Astrocyte of the cerebellum (primary cell): ENCODE results near the gene OR6S1.

Source experiments
- DNase-seq: peaks from one replicate; pipeline ENCODE4 v3.0.0-alpha.2; 2011; ENCODE audit warnings: low read depth
- H3K4me3 ChIP-seq: 2 replicates; pipeline ENCODE4 v1.5.1; 2011; ENCODE audit warnings: mild to moderate bottlenecking, low read depth, low read length, moderate library complexity
- in situ Hi-C: cut with HindIII; loops from 2 replicates; pipeline ENCODE4 v1.10.0; 2017; ENCODE audit warnings: low sequenced_read_pairs
- TF ChIP-seq, protein P1 (sequence below): IDR thresholded peaks from 2 replicates; pipeline ENCODE4 v1.5.1; 2012; ENCODE audit warnings: low read length, low read depth, moderate library complexity, mild to moderate bottlenecking; ENCODE audit errors: missing control alignments

Gene OR6S1

DNA sequence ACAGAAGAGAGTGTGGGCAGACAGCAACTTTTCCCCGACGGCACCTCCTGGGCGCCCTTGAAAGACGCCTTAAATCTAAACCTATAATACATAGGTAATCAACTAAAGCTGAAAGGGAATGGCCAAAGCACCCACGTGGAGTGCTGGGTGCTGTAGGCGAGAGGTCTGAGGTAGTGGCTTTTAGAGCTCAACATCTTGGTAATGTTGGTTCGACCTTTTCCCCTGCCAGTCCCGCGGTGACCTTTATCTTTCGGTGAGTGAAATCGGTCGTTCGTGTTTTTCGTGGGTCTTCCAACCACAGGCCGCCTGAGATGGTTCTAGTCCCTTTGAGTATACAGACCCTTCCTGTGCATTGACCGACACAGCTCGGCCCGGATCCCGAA lies 9.1 kb downstream of the OR6S1 start:
- peak overlapping the region; percentile 40 for H3K4me3 ChIP-seq
- in situ Hi-C loops: no loop called here
- TF ChIP-seq, protein P1, sequence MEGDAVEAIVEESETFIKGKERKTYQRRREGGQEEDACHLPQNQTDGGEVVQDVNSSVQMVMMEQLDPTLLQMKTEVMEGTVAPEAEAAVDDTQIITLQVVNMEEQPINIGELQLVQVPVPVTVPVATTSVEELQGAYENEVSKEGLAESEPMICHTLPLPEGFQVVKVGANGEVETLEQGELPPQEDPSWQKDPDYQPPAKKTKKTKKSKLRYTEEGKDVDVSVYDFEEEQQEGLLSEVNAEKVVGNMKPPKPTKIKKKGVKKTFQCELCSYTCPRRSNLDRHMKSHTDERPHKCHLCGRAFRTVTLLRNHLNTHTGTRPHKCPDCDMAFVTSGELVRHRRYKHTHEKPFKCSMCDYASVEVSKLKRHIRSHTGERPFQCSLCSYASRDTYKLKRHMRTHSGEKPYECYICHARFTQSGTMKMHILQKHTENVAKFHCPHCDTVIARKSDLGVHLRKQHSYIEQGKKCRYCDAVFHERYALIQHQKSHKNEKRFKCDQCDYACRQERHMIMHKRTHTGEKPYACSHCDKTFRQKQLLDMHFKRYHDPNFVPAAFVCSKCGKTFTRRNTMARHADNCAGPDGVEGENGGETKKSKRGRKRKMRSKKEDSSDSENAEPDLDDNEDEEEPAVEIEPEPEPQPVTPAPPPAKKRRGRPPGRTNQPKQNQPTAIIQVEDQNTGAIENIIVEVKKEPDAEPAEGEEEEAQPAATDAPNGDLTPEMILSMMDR: no peak
- no peak for DNase-seq

DNA sequence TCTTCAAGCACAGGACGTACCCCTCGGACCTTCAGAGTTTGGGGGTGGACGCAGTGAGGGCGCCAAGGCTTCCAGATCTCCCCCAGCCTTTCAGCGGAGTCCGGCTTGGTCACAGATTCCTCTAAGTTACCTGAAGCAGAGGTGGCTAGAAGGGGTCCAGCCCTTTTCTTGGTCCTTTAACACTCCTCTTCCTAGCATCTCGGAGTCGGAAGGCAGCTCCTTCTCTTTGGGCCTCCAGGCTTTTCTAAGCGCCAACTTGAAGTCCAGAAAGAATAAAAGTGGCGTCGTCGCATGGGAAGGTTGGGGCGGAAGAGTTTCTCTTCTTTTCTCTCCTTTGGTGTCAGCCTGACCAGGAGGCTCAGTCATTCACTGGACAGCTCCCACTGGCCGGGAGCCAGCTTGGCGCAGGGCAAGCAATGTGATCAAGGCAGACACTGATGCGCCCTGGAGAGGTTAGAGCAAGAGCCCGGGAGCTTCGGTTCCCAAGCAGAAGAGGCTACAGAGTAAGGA lies 9.6 kb downstream of the OR6S1 start:
- TF ChIP-seq, protein P1: no peak
- H3K4me3 ChIP-seq: peak overlapping the region; percentile 40
- in situ Hi-C loops: no loop called here
- no peak for DNase-seq

DNA sequence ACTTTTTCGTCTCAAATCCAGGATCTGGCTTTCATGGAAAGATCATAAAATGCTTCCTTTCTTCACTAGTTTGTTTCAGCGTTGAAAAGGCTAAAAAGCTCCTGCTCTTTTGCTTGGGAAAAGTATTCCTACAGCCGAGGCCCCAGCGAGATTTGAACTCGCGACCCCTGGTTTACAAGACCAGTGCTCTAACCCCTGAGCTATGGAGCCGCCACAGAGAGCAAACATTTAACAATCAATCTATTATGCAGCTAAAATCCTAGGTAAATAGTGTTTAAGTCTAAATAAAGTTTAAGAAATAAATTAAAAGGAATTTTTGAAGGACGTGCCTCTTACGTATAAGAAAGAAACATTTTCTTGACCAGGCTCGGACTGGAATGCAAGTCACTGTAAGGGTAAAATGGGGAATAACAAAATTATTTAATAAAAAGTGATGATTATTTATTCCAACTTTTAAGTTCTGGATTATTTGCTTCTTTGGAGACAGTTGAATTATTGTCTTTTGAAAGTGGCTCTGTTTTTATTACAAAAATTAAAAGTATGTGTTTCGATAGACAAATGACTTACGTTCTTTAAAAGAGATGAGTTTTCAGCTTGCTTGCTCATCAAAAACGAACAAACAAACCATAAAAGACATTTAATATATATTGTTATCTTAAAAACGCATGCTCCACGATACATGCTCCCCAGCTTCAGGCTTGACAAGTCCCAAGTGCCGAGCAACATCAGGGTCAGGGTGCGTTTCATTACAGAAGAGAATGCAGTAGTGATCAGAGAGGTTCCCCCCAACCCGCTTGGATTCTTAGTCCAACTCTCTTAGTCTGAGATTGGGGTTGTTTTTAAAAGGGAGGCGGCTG lies 10.2 kb downstream of the OR6S1 start:
- TF ChIP-seq, protein P1: no peak
- H3K4me3 ChIP-seq: peak overlapping the region; percentile 40
- in situ Hi-C loops: no loop called here
- DNase-seq: no peak

DNA sequence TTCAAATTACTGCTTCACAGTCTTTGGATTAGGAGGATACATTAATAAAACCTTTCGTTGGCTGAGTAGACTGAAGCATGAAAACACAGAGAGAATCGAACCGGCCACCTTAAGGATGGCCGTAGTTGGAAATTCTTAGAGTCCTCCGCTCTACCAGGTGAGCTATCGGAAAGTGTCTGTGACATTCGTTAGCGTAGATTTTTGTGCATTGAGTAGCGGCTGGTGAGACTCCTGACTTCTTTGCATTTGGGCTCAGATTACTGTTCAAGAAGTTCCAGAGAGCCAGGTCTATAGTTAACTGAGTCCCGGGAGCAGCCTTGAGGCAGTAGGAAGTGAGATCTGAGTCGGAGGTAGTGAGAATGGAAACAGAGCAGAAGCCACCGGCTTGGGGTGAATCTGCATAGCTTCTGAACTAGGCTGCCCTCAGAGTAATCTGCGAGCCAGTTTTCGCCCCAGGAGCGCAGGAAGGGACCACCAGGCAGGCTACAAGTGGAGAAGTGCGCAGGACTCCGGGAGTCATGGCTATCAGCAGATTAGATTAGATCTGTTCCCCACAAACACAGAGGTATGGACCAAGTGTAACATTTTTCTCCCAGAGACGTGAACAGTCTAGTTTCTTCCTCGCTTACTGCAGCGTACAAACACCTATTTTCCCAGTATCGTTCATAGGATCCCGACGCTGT lies 11.0 kb downstream of the OR6S1 start:
- H3K4me3 ChIP-seq: peak overlapping the region; percentile 40
- TF ChIP-seq, protein P1: no peak
- no peak for DNase-seq
- in situ Hi-C loops: no loop called here

DNA sequence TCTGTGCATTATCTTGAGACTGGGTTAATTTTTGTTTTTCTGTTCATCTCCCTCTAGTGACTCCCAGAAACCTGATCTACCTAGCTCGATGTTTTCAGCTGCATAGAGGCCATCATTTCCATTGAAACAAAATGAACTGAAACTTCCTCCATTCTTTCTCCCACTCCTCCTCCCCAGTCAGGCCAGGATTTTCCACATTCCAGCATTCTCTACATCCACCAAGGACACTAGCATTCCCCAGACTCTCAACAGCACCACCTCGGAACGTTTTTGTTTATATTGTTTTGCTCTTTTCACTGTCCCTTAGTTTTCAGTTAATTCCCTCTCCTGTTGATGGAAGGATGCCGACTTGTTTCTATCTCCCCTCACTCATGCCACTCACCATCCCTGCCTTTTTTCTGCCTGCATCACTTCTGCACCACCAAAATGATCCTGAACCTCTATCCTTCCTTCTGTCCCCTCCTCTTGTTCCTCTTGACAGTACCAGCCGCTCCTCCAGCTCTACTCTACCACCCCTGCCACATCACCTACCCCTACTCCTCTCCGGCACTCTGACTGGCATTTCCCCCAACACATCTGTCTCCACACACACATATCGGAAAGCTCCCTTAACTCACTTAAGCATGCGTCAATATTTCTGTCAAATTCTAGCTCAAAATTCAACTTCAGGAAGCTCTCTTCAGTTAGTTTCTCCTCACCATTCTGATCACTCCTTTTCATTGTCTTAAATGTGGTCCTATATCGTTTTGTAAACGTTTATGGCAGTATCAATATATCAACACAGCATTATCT lies 13.2 kb downstream of the OR6S1 start:
- no peak for DNase-seq
- TF ChIP-seq, protein P1: no peak
- in situ Hi-C loops: no loop called here
- H3K4me3 ChIP-seq: no peak overlapping the region
